ENCODE data around the gene MPP4.

MPP4 gene

GRCh38 chr2:201698588-201699226, at the start of gene MPP4:
Gene MPP4 (minus strand): TSS chr2:201698644. CDS start chr2:201693954, 4,690 bp downstream.
- H3K27ac ChIP-seq, result peak within 1 kb of the TSS; percentile 49
- DNase-seq (ENCODE audit: low read depth, low spot score), result no peak

DNA sequence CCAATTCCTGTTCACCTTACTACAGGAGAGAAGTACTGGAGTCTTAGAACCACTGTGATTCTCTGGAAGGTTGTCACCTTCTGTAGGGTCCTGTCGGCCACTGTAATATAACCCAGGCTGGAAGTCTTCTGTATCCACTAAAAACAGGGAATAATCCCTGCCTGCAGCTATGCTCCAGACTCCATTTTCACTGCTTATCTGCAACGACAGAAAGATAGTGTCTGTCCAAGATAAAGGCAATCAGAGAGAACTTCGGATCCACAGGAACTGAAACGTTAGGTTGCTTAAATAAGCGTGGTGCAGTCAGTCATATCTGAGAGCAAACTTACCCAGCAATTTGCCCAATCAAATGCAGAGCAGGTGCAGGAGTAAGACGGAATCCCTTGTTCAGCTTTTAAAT, 48.1 kb upstream of the MPP4 start:
- H3K27ac ChIP-seq, result no peak overlapping the region
- DNase-seq (ENCODE audit: low read depth, low spot score), result no peak

- no peak for DNase-seq (ENCODE audit: low read depth, low spot score)
- no peak overlapping the region for H3K27ac ChIP-seq
Observed at GRCh38 chr2:201735486-201735885, 37.0 kb upstream of the MPP4 start.

DNA sequence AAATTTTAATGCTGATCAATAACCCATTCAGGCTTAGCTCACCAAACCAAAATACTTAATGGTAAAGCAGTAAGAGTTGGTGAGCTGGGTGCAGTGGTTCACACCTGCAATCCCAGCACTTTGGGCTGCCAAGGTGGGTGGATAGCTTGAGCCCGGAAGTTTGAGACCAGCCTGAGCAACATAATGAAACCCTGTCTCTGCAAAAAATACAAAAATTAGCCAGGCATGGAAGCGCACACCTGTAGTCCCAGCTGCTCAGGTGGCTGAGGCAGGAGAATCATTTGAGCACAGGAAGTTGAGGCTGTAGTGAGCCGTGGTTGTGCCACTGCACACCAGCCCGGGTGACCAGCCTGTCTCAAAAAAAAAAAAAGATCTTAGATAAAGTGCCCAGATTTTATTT, 35.7 kb upstream of the MPP4 start:
- peak overlapping the region; percentile 59 for H3K27ac ChIP-seq
- DNase-seq (ENCODE audit: low read depth, low spot score), result no peak

- H3K27ac ChIP-seq, result peak overlapping the region; percentile 59
- DNase-seq (ENCODE audit: low read depth, low spot score), result no peak
Observed at GRCh38 chr2:201733544-201733943, 35.1 kb upstream of the MPP4 start.

DNA sequence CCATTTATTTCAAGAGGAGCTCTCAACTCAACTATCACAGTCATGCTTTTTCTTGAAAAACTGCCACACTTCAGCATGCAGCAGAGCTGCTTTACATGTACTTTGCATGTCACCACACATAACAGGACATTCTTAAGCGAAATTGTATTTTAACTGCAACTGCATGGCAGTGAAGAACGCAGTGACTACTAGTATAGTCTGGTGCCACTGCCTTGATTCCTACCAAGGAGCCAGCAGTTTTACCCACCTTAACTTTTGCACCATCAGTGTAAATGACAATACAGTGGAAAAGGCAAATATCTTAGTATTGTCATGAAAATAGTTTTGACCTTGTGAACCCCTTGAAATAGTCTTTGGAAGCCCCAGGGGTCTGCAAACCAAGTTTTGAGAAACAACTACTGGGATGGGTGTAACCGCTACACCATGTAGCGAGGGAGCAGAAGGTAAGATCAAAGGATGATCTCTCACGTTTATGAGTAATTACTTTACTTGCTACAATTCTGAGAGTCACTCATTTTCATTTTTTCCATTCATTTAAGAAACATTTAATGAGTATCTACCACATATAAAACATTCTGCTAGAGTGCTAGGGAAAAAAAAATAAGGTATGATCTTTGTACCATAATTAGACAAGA, 32.3 kb upstream of the MPP4 start:
- DNase-seq (ENCODE audit: low read depth, low spot score), result no peak
- no peak overlapping the region for H3K27ac ChIP-seq

DNA sequence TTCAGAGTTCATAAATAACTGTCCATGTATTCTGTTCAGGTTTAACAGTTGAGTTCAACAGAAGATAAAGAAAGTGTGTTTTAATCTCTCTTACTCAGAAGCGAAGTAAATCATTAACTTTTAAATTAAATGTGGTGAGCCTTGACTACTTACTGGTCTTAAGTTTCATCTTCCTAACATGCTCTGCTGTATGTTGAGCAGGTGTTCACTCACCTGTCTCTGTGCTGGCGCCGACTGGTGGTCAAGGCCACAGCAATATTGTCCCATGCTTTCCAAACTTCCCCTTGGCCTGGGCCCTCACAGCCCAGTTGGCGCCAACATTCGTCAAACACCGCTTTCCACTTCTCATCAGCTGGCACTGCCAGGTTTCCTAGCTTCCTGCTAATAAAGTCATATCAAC, 17.0 kb upstream of the MPP4 start:
- DNase-seq (ENCODE audit: low read depth, low spot score), result no peak
- no peak overlapping the region for H3K27ac ChIP-seq

DNA sequence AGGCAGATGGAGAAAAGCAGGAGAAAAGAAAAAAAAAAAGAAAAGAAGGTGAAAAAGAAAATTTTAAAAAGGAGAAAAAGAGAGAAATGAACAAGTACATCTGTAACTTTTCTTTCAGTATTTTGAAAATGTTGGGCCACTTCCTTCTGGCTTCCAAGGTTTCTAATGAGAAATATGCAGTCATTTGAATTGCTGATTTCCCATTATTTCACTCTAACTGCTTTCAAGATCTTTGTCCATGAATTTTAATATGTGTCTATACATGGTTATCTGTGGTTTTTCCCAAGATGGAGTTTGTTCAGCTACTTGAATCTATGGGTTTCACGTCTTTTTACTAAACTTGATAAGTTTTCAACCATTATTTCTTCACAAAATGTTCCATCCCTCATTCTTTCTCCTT, 14.3 kb upstream of the MPP4 start:
- no peak overlapping the region for H3K27ac ChIP-seq
- no peak for DNase-seq (ENCODE audit: low read depth, low spot score)

- DNase-seq (ENCODE audit: low read depth, low spot score), result no peak
- no peak overlapping the region for H3K27ac ChIP-seq
Observed at GRCh38 chr2:201709747-201710146, 11.3 kb upstream of the MPP4 start.

GRCh38 chr2:201709049-201709448, 10.6 kb upstream of the MPP4 start:
- no peak for DNase-seq (ENCODE audit: low read depth, low spot score)
- H3K27ac ChIP-seq, result no peak overlapping the region

- no peak overlapping the region for H3K27ac ChIP-seq
- DNase-seq (ENCODE audit: low read depth, low spot score), result no peak
Observed at GRCh38 chr2:201707753-201708152, 9.3 kb upstream of the MPP4 start.

DNA sequence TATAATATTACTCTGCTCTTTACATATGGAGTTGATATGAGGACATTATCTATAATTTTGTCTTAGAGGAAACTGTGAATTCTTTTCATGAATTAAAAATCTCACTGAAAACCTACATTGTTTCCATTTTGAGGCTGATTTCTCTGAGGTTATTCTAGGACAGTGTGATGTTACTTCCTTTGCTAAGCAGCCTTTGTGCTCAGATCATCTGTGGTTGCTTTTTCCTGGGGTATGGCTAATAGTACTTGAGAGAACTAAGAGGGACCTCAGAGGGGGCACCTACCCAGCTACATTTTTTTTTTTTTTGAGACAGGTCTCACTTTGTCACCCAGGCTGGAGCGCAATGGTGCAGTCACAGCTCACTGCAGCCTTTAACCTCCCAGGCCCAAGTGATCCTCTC, 8.7 kb upstream of the MPP4 start:
- H3K27ac ChIP-seq, result no peak overlapping the region
- DNase-seq (ENCODE audit: low read depth, low spot score), result no peak

- DNase-seq (ENCODE audit: low read depth, low spot score), result no peak
Observed at GRCh38 chr2:201704536-201704935, 6.1 kb upstream of the MPP4 start.

DNA sequence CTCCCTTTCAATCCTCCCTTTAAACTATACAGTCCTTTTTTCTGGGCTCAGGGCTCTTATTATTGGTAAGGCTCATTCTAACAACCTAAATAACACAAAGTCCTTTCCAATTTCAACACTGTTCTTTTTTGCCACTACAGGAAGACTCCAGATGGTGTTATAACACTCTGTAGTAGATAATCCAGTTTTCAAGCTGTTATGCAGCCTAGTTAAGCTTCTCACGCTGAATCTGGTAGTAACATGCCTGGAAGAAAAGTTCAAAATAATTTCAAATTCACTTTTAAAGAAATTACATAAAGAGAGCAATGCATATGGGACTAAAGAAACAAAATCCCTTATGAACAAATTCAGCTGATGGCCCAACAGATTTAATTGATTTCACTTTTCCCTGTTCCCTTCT, 3.2 kb upstream of the MPP4 start:
- H3K27ac ChIP-seq, result no peak overlapping the region
- no peak for DNase-seq (ENCODE audit: low read depth, low spot score)

More at GRCh38 chr2:201704536-201704935, 6.1 kb upstream of the MPP4 start:
- H3K27ac ChIP-seq, result no peak overlapping the region

DNA sequence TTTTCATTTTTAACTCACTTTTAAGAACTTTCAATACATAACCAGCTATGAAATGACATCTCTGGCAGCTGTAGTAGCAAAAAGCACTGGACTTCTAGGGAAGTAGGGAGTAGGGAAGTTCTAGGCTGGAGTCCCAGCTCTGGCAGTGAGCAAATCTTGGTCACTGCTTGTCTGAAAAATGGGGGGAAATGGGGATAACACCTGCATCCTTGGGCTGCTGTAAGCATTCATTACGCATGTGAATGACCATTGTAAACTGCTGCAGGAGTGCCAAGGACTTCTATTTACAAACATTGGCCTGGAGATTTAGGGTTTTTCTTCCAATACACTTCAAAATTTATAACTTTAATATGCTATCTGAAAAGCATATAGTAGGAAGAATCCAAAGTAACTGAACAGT, 972 bp upstream of the MPP4 start:
- H3K27ac ChIP-seq, result no peak overlapping the region
- DNase-seq (ENCODE audit: low read depth, low spot score), result no peak

DNA sequence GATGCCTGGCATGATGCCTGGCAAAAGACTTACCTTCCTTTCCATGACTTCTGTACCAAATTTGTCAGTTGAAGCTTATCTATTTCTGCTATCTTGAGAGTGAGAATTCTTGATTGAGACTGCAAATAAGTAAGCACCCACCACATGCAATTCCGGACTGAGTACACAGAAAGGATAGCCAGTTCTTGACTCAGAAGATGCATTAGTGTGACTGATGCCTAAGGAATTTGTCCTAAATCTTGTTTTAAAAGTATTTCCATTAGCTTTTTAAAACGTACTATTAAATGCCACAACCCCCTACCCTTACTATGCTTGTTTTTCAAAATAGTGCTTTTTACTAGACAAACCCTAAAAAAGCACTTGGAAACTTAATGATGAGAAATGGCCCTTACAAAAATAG, 545 bp downstream of the MPP4 start:
- peak overlapping the region; percentile 49 for H3K27ac ChIP-seq
- no peak for DNase-seq (ENCODE audit: low read depth, low spot score)

- DNase-seq (ENCODE audit: low read depth, low spot score), result no peak
- peak overlapping the region; percentile 28 for H3K27ac ChIP-seq
Observed at GRCh38 chr2:201696151-201696659, 2.2 kb downstream of the MPP4 start.

GRCh38 chr2:201685156-201685555, 13.3 kb downstream of the MPP4 start:
- no peak overlapping the region for H3K27ac ChIP-seq
- DNase-seq (ENCODE audit: low read depth, low spot score), result no peak

GRCh38 chr2:201680743-201681142, 17.7 kb downstream of the MPP4 start:
- H3K27ac ChIP-seq, result no peak overlapping the region
- no peak for DNase-seq (ENCODE audit: low read depth, low spot score)

- DNase-seq (ENCODE audit: low read depth, low spot score), result no peak
- no peak overlapping the region for H3K27ac ChIP-seq
Observed at GRCh38 chr2:201678401-201678800, 20.0 kb downstream of the MPP4 start.

- no peak for DNase-seq (ENCODE audit: low read depth, low spot score)
- no peak overlapping the region for H3K27ac ChIP-seq
Observed at GRCh38 chr2:201675454-201675853, 23.0 kb downstream of the MPP4 start.

- H3K27ac ChIP-seq, result no peak overlapping the region
- no peak for DNase-seq (ENCODE audit: low read depth, low spot score)
Observed at GRCh38 chr2:201674794-201675193, 23.6 kb downstream of the MPP4 start.
